Prostate gland (tissue), 2 donors: ENCODE measurements around the gene PSMB1.

Source experiments
- CTCF ChIP-seq, 4 experiments: fragments of 200-600 bp in 2 of 4; fragments of 450-650 bp in 2 of 4; sonication (generic) in 2 of 4; IDR thresholded peaks; 1 replicate in 3 of 4; 2 replicates in 1 of 4; pipeline ENCODE4 v1.5.1; 2016 to 2019; ENCODE audit warnings: antibody characterized with exemption in 4 of 4, mild to moderate bottlenecking in 2 of 4, moderate library complexity in 2 of 4
- POLR2A ChIP-seq: fragments of 450-650 bp; IDR thresholded peaks from one replicate; pipeline ENCODE4 v1.6.1; 2016; ENCODE audit warnings: antibody characterized with exemption, mild to moderate bottlenecking

GRCh38 chr6:170514908-170515307, 38.2 kb downstream of the PSMB1 start:
- TF ChIP-seq CTCF (IDR thresholded peaks at IDR 0.05): no peak
- no peak for TF ChIP-seq POLR2A
